Measurements from ENCODE around the gene PAPOLB. TPM values are rescaled to one million over a fixed set of nuclear protein-coding genes. Genes with fewer than 3 reads are reported as not detected.

PAPOLB gene
- total RNA-seq, 1 donor from 2014 or later = not detected

DNA sequence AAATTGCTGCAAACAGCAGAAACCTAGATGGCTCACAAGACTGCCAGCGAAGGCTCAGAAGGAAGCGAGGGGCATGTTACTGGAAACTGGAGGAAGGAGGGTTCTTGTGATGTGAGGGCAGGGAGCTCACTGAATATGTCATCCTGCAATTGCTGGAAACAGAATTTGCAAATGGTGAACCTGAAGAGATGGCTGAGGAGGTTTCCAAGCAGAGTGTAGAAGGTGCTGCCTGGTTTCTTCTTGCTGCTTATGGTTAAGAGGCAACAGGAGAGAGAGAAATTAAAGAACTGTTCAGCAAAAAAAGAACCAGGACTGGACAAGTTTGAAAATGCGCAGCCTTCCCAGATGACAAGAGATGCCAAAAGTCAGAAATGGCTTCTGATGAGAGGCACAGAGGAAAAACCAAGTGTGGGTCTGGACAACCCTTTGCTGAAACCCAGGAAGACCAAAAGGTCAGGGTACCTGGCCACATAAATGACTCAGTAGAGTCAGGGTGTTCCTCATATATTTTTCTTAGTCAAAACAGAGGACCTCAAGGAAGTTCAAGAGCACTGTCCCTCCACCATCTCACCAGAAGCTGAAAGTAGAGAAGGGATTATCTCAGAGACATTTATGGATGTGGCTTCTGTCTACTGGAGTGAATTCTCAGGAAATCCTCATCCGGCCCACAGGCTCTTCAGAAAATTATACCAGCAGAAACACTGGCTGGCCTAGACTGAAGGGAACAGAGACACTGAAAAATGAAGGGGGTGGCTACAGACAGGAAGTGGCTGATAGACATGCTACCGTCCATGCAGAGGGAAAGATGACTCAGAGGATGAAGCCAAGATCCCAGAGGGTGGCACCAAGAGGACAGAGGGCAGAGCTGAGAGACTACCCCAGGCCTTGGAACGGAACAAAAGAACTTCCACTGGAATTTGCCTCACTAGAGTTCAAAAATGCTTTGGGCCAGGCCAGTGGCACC, 10.1 kb downstream of the PAPOLB start:
- TF ChIP-seq, protein P1, sequence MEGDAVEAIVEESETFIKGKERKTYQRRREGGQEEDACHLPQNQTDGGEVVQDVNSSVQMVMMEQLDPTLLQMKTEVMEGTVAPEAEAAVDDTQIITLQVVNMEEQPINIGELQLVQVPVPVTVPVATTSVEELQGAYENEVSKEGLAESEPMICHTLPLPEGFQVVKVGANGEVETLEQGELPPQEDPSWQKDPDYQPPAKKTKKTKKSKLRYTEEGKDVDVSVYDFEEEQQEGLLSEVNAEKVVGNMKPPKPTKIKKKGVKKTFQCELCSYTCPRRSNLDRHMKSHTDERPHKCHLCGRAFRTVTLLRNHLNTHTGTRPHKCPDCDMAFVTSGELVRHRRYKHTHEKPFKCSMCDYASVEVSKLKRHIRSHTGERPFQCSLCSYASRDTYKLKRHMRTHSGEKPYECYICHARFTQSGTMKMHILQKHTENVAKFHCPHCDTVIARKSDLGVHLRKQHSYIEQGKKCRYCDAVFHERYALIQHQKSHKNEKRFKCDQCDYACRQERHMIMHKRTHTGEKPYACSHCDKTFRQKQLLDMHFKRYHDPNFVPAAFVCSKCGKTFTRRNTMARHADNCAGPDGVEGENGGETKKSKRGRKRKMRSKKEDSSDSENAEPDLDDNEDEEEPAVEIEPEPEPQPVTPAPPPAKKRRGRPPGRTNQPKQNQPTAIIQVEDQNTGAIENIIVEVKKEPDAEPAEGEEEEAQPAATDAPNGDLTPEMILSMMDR (IDR thresholded peaks at IDR 0.05; ENCODE audit: insufficient read depth, low read length, severe bottlenecking) = no peak
- no peak for FAIRE-seq
- no peaks in the 10 kb centered on the region for H3K36me3 ChIP-seq (ENCODE audit: control insufficient read depth, insufficient read depth, low read length)
- no peak overlapping the region for H3K4me3 ChIP-seq (ENCODE audit: low read depth, low read length)
- no peaks in the 10 kb centered on the region for H3K27me3 ChIP-seq (ENCODE audit: control insufficient read depth, insufficient read depth, low read length)
- no peak for DNase-seq (ENCODE audit: low read depth)

DNA sequence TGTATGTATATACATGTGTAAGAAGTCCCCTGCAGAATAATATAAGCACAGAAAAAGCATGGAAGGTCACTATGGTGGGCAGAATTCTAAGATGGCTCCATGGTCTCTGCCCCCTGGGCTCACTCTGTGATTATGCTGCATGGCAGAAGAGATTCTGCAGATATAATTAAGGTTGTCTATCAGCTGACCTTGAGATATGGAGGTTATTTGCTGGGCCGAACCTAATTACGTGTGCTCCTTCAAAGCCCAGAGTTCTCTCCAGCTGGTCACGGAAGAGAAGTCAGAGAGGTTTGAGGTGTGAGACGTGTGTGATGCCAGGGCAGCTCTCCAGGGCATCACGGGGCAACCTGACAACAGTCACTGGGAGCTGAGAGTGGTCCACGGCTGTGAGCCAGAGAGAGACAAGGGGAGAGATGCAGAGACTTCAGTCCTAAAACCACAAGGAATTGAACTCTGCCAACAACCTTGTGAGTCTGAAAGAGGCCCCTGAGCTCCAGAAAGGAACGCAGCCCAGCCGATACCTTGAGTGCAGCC, 11.5 kb downstream of the PAPOLB start:
- Histone ChIP-seq H3K27me3 (ENCODE audit: control insufficient read depth, insufficient read depth, low read length) (no peaks in the 10 kb centered on the region), H3K4me3 (ENCODE audit: low read depth, low read length) (no peak overlapping the region), H3K36me3 (ENCODE audit: control insufficient read depth, insufficient read depth, low read length) (no peaks in the 10 kb centered on the region)
- no peak for DNase-seq (ENCODE audit: low read depth)
- TF ChIP-seq, protein P1 (IDR thresholded peaks at IDR 0.05; ENCODE audit: insufficient read depth, low read length, severe bottlenecking) = no peak
- FAIRE-seq = no peak

GRCh38 chr7:4849390-4849789, 12.4 kb downstream of the PAPOLB start:
- no peak for FAIRE-seq
- TF ChIP-seq, protein P1 (IDR thresholded peaks at IDR 0.05; ENCODE audit: insufficient read depth, low read length, severe bottlenecking) = no peak
- H3K27me3 ChIP-seq (ENCODE audit: control insufficient read depth, insufficient read depth, low read length) = no peaks in the 10 kb centered on the region
- DNase-seq (ENCODE audit: low read depth) = peak; percentile 8
- H3K36me3 ChIP-seq (ENCODE audit: control insufficient read depth, insufficient read depth, low read length) = no peaks in the 10 kb centered on the region
- H3K4me3 ChIP-seq (ENCODE audit: low read depth, low read length) = no peak overlapping the region

DNA sequence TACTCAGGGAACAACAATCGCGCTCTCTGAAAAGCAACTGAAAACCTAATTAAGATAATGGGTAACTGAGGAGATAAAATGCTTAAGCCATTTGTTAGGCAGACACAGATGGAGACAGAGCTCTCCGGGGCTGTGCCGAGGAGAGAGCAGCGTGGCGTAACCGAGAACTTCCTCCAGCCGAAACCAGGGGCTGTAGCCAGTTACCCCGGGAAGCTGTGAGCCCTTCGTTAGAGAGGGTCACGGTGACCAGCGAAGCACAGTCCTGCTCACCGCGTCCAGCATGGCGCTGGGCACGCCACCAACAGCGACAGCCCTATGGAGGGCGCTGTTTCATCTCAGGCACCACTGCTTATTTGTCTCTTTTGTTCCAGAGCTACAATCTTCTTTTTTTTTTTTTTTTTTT, 16.1 kb downstream of the PAPOLB start:
- TF ChIP-seq, protein P1 (IDR thresholded peaks at IDR 0.05; ENCODE audit: insufficient read depth, low read length, severe bottlenecking) = no peak
- DNase-seq (ENCODE audit: low read depth) (no peak), FAIRE-seq (no peak)
- Histone ChIP-seq H3K27me3 (ENCODE audit: control insufficient read depth, insufficient read depth, low read length) (no peaks in the 10 kb centered on the region), H3K4me3 (ENCODE audit: low read depth, low read length) (no peak overlapping the region), H3K36me3 (ENCODE audit: control insufficient read depth, insufficient read depth, low read length) (no peaks in the 10 kb centered on the region)

DNA sequence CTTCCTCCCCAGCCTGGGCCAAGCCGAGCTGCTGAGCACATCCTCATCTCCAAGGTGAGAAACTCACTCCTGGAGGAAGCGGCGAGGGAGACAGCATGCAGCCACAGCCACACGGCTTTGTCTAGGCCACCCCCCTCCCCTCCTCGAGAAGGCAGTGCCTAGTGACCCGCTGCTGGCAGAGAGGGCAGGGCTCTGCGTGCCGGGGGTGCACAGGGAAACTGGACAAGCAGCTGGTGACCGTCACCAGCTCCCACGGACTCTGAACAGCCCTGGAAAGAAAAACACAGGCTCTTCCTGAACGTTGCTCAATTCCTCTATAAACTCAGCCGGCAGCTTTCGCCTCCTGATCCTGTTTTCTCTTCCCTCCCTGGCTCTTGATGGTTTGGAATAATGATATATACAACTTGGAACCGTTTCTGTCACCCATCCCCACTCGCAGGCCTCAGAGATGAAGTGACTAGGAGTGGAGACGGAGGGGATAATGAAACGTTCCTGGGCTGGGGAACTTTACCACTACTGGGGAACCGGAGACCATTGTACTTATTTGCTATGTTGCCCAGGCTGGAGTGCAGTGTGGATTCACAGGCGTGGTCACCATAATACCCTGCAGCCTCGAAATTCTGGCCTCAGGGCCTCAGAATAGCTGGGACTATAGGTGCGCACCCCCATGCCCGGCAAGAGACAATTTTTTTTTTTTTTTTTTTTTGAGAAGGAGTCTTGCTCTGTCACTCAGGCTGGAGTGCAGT, 19.3 kb downstream of the PAPOLB start:
- DNase-seq (ENCODE audit: low read depth) (no peak), FAIRE-seq (no peak)
- Histone ChIP-seq H3K27me3 (ENCODE audit: control insufficient read depth, insufficient read depth, low read length) (no peaks in the 10 kb centered on the region), H3K4me3 (ENCODE audit: low read depth, low read length) (no peak overlapping the region), H3K36me3 (ENCODE audit: control insufficient read depth, insufficient read depth, low read length) (no peaks in the 10 kb centered on the region)
- TF ChIP-seq, protein P1 (IDR thresholded peaks at IDR 0.05; ENCODE audit: insufficient read depth, low read length, severe bottlenecking) = no peak

Measured in bronchial epithelial cell (primary cell).